CD4-positive, alpha-beta T cell treated with Interferon alpha-2 for 1 hour (primary cell): ENCODE measurements around the gene ART1.
A peak's percentile ranks its signal among the peaks of the same experiment; 100 is the strongest.
"Not testable (repeated sequence)": the region's sequence is repeated elsewhere in the genome, so short reads cannot be mapped to it uniquely, and the experiment has no call there.

Source experiments
- DNase-seq, 2 donors: peaks; one replicate each; pipeline ENCODE4 v3.0.0-alpha.2; 2020 to 2022

ART1 gene

DNA sequence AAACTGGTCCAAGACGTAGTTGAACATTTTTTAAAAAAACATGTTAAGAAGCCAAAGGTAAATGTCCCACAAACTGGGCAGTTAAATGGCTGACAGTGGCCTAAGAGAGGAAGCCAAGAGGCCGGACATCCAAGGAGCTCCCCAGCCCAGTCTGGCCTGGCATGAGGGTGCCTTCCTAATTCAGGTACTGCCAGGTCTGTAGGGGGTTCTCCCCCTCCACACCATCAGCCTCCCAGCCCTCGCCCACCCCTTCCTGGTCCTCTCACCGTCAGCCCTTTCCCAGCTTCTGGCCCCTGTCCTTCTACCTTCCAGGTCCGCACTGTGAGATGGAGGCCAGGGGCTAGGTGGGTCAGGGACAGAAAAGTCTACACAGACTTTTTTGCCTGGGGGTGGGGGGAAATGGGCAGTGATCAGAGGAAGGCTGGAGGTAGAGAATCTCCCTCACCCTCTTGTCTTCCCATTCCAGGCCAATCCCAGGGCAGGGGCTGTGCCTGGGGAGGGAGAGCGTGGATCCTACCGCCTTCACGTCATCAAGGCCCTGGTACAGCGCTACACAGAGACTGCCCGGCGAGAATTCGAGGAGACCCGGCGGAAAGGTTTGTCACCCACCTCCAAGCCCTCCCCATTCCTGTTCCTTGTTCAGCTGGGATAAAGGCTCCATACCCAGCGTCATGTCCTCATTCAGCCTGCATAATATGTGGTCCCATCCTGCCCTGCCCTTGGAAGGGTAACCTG lies 9.1 kb upstream of the ART1 start:
- DNase-seq = no peak

DNA sequence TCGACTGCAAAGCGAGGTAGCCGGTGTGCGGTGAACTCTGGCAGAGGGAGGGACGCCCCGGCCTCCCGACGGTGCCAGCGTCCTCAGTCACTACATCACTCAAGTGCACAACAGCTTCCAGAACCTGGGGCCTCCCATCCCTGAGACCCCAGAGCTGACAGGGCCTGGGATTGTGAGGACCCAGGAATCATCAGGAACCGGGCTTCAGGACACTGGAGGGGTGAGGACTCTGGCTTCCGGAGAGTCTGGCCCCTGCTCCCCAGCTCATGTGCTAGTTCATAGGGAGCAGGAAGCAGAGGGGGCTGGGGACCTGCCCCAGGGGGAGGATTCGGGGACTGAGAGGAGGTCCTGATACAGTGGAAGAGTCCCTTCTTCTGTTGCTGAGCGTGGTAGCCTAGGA lies 7.7 kb upstream of the ART1 start:
- DNase-seq = no peak

DNA sequence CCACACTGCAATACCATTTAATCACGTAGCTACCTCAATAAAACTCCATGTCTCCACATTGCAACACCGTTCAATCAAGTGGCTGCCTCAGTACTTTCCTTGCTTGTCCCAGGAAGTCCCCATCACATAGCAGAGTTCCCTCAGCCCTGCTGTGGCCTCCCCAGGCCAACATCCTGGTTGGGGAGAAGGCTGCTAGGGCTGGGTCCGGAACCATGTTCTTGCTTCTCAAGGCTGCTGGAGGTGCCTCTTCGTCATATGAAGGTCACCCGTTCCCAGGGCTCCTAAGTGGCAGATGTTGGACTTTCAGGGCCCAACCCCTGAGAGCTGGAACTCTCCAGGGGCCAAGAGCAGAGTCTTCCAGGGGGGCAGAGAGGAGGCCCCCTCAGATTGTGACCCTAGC lies 6.4 kb upstream of the ART1 start:
- no peak for DNase-seq

DNA sequence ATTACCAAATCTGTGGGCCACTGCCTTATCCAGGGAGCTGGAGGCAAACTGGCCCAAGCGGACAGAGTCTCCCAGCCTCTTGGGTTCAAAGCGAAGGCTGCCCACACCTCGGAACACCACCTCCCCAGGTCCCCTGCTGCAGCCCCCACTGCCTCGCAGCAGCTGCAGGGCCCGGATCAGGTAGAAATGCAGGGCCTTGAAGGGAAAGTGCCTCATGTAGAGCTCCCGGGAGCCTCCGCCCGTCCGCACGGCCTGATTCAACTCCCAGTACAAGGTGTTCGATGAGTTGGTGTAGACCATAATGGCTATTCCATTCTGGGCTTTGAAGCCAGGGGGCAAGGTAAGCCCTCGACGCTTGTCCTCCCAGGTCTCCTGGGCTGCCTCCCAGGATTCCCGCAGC lies 5.1 kb upstream of the ART1 start:
- DNase-seq = no peak

DNA sequence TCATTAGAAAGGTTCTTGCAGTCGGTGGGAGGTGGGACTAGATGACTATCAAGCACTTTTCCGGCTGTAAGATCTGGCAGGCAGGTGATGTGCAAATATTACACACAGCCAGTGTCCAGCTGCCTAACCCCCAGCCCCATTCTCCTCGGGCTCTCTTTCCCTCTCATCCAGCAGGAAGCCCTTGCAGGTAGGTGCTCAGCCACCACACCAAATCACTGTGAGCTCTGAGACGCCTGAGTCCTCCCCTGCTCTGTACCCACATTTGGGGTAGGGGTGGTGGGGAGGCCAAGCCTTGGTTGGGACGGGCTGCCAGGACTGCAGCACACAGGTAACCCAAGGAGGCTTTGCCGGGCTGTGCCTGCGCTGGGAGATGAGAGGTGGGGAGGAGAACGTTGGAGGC lies 3.7 kb upstream of the ART1 start:
- DNase-seq = no peak

DNA sequence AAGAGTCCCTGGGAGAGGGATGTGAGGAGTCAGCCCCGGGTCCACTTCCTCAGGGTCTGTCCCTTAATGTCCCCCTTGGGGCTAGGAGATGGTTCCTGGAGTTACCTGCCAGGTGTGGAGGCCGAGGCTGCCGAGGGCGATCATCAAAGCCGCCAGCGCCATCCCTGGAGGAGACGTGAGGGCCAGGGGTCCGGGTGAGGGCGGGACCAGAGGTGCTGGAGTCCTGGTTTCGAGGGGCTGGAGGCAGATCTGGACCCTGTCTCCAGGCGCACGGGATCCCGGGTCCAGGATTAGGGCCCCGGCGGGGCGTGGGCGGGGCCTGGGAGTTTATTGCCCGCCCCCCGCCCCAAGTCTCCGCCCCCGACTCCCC lies 3.2 kb upstream of the ART1 start, which contains the start of gene ART5:
Gene ART5 (minus strand): TSS at position 292 of the 370 bp plus-strand sequence. CDS start 130 bp downstream, at position 162.
- DNase-seq = no peak

DNA sequence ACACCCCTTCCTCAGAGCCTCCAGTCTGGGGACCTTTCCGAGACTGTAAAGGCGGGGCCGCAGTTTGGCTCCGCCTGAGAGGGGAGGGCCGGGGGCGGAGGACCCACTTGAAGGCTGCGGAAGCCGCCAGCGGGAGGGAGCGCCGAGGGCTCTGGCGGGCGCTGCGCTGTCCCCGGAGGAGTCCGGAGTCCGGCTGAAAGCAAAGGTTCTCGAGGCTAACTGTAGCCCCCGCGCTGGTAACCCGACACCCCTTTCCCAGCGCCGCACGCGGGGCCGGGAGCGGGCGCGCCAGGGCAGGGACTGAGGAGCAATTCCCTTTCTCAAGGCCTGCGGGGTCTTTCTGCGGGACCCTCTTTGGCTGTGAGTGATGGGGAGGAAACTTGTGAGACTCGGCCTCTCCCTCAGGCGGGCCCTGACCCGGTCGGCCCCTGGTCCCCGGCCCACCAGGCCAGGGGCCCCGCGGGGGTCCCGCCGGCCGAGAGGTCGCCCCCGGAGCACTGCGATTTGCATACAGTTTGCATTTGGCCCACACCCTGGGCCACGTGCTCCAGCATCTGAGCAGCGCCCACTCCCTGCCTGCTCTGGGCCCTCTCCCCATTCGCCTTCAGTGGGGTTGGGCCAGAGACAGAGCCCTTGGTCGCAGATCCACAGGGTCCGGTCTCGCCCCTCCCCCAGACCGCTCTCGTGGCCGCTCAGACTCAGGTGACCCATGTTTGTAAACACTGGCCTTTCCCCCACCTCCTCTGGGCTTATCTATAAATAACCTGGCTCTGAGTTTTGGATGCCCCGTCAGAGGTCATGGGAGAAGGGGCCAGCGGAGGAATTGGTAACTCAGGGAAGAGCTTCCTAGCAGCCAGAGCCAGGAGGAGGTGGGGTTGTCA lies 2.6 kb upstream of the ART1 start:
- peak; percentile 82 to 84 for DNase-seq

DNA sequence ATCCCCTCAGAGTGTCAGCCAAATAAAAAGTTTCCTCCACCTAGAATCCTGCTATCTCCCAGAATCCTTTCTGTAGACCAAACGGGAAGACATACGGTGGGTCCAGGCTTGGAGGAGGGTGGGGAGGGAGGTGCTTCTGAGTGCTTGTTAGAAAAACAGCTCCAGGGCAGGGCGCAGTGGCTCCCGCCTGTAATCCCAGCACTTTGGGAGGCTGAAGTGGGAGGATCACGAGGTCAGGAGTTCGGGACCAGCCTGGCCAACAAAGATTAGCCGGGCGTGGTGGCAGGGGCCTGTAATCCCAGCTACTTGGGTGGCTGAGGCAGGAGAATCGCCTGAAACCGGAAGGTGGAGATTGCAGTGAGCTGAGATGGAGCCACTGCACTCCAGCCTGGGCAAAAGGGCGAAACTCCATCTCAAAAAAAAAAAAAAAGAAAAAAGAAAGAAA lies 1.8 kb upstream of the ART1 start:
- not testable (repeated sequence) for DNase-seq

DNA sequence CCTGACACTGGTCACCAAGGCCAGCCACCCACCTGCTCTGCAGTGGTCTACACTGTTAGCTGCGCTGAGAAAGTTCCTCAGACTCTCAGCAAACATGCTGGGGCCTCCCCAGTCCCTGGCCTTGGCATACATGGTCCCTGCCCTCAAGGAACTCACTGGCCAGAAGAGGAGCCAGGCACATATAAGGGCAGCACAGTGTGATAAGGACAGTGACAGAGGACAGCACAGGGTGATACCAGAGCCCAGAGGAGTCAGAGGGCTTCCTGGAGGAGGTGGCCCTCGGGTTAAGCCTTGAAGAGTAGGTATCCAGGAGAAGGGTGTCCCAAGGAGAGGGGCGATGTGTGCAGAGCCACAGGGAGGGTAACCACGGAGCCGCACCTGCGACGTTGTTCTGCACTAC lies 624 bp downstream of the ART1 start:
- no peak for DNase-seq

DNA sequence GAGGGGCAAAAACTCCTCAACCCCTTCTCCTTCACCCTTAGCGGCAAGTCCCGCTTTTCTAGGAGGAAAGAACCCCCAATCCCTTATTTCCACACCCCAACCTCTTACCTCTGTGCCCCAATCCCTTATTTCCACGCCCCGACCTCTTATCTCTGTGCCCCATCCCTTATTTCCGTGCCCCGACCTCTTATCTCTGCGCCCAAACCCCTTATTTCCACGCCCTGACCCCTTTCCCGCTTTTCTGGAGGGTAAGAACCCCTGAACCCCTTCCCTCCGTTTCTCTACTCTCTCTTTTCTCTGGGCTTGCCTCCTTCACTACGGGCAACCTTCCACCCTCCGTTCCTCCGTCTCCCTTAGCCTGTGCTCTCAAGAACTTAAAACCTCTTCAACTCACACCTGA lies 3.9 kb downstream of the ART1 start:
- not testable (repeated sequence) for DNase-seq

DNA sequence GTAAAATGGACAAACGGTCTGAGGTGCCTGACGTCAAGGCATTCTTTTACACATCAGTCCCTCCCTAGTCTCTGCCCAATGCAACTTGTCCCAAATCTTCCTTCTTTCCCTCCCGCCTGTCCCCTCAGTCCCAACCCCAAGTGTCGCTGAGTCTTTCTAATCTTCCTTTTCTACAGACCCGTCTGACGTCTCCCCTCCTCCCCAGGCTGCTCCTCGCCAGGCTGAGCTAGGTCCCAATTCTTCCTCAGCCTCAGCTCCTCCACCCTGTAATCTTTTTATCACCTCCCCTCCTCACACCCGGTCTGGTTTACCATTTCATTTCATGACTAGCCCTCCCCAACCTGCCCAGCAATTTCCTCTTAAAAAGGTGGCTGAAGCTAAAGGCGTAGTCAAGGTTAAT lies 4.4 kb downstream of the ART1 start:
- DNase-seq = not testable (repeated sequence)

DNA sequence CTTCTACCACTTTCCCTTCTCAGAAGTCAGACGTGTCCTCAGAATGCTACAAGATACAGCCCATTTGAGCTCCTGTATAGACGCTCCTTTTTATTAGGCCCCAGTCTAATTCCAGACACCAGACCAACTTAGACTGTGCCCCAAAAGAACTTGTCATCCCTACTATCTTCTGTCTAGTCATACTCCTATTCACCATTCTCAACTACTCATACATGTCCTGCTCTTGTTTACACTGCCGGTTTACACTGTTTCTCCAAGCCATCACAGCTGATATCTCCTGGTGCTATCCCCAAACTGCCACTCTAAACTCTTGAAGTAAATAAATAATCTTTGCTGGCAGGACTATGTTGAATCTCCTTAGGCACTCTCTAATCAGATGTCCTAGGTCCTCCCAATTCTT lies 7.6 kb downstream of the ART1 start:
- DNase-seq = not testable (repeated sequence)

DNA sequence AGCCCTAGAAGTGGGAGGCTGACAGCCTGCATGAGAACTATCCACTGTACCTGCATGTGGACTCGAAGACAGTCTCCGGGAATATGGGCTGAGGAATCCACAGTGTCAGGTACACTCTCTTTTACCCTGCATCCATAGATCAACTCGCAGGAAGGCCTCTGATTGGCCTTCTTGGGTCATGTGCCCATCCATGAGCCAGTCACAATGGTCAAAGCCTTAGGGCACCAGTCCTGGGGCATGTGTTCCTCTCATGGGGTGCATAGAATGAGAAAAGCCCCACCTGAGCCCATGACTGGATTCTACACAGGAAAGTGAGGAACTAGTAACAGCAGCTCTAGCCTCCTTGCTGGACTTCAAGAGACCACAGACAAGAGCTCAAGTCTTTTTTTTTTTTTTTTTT lies 10.6 kb downstream of the ART1 start:
- DNase-seq = no peak

DNA sequence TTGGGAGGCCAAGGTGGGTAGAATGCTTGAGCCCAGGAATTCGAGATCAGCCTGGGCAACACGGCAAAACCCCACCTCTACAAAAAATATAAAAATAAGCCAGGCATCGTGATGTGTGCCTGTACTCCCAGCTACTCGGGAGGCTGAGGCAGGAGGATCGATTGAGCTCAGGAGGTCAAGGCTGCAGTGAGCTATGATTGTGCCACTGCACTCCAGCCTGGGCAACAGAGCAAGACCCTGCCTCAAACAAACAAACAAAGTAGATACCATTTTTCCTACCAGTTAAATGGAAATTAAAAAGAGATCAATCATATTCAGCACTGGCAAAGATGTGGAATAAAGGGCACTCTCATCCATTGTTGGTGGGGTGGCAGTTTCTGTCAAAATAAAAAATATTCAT lies 12.4 kb downstream of the ART1 start:
- DNase-seq = not testable (repeated sequence)

DNA sequence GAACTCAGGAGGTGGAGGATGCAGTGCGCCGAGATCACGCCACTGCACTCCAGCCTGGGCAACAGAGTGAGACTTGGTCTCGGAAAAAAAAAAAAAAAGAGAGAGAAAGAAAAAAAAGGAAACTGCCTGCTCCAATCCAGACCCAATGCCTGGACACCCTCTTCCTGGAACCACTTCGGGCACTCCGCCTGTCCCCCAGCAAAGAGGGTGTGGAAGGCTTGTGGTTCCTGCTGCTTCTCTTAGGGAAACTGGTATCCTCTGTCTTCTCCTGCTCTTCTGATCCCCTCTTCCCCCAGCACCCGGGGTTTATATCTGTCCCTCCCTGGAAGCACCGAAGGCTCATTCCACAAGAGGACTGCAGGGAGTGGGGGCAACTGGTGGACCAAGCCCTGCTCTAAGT lies 13.3 kb downstream of the ART1 start:
- no peak for DNase-seq

DNA sequence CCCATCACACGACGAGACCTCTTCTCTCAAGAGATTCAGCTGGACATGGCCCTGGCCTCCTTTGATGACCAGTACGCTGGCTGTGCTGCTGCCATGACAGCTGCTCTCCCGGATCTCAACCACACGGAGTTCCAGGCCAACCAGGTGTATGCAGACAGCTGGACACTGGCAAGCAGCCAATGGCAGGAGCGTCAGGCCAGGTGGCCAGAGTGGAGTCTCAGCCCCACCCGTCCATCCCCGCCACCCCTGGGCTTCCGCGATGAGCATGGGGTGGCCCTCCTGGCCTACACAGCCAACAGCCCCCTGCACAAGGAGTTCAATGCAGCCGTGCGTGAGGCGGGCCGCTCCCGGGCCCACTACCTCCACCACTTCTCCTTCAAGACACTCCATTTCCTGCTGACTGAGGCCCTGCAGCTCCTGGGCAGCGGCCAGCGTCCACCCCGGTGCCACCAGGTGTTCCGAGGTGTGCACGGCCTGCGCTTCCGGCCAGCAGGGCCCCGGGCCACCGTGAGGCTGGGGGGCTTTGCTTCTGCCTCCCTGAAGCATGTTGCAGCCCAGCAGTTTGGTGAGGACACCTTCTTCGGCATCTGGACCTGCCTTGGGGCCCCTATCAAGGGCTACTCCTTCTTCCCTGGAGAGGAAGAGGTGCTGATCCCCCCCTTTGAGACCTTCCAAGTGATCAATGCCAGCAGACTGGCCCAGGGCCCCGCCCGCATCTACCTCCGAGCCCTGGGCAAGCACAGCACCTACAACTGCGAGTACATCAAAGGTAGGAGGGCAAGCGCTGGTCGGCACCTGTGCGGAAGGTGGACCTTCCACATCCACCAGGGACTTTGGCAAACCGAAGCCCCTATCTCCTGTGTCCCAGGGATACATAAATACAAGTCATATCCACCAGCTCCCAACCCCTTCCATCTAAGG lies 14.9 kb downstream of the ART1 start:
- no peak for DNase-seq

DNA sequence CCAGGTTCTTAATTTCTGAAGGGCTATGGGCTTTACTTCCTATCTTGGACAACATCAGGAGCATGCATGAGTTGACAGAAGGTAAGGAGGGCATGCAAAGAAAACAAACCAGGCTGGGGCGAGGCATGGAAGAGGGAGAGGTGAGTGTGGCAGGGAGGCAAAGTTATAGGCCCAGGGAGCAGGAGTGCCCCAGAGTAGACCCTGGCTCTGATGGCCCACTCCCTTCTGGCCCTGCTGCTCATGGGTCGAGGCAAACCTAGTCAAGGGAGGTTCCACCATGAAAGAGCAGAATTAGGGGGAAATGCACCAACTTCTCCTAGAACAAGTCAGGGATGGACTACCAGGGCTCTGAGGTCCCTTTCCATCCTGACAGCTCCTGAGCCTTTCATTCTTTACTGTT lies 16.0 kb downstream of the ART1 start:
- no peak for DNase-seq

DNA sequence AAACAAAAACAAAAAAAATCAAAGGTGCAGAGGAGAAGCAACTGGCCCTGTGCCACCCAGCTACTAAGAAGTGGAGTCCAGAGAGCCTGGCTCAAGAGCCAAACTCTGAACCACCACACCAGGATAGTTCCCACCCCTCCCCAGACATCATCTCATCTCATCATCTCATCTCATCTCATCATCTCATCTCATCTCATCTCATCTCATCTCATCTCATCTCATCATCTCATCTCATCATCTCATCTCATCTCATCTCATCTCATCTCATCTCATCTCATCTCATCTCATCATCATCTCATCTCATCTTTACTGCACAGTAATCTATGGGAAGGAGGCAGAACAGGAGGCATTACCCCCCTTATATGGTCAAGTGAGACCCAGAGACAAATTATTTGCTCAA lies 17.9 kb downstream of the ART1 start:
- DNase-seq = no peak

DNA sequence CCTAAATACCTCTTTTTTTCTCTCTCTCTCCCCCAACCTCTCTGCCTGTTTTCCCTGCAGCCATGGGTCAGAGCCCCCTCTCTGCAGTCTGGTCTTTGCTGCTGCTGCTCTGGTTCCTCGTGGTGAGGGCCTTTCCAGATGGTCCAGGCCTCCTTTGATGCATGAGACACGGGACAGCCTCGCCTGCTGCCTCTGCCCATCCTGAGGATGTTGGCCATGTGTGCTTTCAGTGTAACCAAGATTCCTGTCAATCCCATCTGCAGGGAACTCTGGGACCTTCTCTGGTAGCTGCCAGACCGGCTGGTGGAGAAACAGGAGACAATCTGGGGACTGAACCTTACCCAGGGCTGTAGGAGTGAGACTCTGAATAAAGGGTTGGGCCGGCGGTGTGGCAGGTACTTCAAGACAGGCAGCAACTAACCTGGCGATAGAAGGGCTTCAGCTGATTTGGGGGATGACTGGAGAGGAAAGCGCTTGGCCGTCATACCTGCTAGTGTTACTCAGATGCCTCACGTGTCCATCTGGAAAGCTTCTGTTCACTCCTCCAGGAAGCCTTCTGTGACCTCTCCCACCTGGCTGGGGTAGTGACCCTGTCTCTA lies 19.2 kb downstream of the ART1 start:
- no peak for DNase-seq

DNA sequence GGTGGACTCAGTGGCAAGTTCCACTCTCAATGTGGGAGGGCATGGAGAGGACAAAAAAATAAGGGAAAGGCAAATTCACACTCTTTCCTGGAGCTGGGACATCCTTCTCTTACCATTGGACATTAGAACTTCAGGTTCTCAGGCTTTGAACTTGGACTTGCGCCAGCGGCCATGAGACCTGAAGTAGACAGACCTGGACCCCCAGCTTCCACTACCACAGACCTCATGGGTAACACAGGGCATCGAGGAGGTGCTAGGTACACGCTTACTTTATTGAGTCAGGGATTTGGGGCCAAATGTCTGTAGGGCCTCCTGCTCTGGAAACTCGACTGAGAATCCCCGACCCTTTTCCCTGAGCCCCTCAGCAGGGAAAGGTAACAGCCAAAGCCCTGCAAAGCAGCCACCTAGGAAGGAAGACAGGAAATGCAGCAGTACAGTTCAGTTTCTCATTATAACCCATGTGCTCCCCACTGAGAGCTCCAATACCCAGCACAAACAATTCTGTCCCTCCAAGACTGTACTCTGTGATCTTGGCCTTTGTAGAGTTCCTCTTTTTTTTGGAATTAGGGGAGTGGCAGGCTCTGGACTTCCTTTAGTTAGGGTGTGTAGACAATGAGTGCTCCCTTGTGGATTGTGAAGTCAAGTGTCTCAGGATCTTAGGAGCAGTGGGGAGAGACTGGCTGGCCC lies 20.6 kb downstream of the ART1 start:
- no peak for DNase-seq

DNA sequence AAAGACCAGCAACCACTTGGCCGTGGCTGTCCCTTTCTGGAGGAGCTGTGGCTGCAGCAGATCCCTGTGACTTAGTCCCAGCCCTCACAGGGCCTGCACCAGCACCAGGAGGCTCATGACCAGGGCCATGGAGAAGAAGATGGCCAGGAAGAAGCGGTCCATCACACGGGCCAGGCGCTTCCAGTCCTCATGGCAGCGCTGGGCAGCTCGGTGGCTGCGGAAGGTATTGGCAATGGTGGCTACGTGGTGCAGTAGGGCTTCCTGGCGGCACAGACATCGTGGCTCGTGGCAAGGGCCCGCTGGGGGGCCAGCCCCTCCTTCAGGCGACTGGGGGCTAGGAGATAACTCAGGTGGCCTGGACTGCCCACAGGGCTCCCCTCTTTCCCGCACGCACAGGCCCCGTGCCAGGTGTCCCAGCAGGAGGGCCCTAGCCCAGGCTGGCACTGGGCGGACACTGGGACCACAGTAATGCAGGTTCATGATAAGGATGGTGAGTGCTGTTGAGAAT lies 21.1 kb downstream of the ART1 start:
- no peak for DNase-seq
